ENCODE measurements around the gene ALKBH2.

The ALKBH2 gene

DNA sequence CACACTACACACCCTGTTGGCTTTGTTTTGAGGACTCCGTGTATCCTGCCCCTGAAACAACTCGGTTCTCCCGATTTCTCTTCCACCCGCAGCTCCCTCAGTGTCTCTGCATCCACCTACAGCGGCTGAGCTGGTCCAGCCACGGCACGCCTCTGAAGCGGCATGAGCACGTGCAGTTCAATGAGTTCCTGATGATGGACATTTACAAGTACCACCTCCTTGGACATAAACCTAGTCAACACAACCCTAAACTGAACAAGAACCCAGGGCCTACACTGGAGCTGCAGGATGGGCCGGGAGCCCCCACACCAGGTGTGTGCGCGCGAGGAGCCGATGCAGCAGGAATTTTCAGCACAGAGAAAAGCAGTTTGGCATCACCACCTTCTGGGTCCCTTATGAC lies 10.5 kb downstream of the ALKBH2 start:
- Histone ChIP-seq H4K20me1 (ENCODE audit: insufficient read depth, low read length, poor library complexity, severe bottlenecking) (no peaks in the 10 kb centered on the region), H3K9me3 (ENCODE audit: insufficient read depth, low read depth, low read length) (no peaks in the 10 kb centered on the region), H3K36me3 (ENCODE audit: insufficient read depth, low read length) (peaks cover 63% of the 10 kb centered on the region), H3K9me2 (replicated peaks; ENCODE audit: low read depth, low read length) (no peaks in the 10 kb centered on the region), H3K4me1 (ENCODE audit: insufficient read depth, low read length, poor library complexity, severe bottlenecking) (no peaks in the 10 kb centered on the region), H3K4me3 (ENCODE audit: low read length, poor library complexity, severe bottlenecking) (no peak overlapping the region), H3F3A (ENCODE audit: low read depth) (no peaks in the 10 kb centered on the region), H3K27me3 (ENCODE audit: insufficient read depth, low read length, poor library complexity, severe bottlenecking) (no peaks in the 10 kb centered on the region), H2AFZ (ENCODE audit: low read length) (no peak overlapping the region), H3K4me2 (ENCODE audit: low read depth, low read length, poor library complexity, severe bottlenecking) (no peak overlapping the region), H3K9ac (ENCODE audit: low read depth, low read length, poor library complexity, severe bottlenecking) (no peak overlapping the region), H3K79me2 (ENCODE audit: insufficient read depth, low read length) (no peaks in the 10 kb centered on the region)
- no peak for TF ChIP-seq EZH2phosphoT487 (IDR thresholded peaks at IDR 0.05; ENCODE audit: borderline replicate concordance)
- TF ChIP-seq, protein P1, sequence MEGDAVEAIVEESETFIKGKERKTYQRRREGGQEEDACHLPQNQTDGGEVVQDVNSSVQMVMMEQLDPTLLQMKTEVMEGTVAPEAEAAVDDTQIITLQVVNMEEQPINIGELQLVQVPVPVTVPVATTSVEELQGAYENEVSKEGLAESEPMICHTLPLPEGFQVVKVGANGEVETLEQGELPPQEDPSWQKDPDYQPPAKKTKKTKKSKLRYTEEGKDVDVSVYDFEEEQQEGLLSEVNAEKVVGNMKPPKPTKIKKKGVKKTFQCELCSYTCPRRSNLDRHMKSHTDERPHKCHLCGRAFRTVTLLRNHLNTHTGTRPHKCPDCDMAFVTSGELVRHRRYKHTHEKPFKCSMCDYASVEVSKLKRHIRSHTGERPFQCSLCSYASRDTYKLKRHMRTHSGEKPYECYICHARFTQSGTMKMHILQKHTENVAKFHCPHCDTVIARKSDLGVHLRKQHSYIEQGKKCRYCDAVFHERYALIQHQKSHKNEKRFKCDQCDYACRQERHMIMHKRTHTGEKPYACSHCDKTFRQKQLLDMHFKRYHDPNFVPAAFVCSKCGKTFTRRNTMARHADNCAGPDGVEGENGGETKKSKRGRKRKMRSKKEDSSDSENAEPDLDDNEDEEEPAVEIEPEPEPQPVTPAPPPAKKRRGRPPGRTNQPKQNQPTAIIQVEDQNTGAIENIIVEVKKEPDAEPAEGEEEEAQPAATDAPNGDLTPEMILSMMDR (conservative IDR thresholded peaks at IDR 0.05; ENCODE audit: low read length) = no peak

DNA sequence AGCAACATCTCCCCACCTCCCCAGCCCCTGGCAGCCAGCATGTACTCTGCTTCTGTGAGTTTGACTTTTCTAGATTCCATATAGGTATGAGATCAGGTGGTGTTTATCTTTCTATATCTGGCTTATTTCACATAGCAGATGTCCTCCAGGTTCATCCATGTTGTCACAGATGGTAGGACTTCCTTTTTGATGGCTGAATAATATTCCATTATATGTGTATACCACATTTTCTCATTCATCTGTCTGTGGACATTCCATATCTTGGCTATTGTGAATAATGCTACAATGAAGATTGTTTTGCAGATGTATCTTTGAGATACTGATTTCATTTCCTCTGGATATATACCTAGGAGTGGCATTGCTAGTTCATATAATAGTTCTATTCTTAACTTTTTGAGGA lies 18.4 kb downstream of the ALKBH2 start:
- Histone ChIP-seq H3K4me2 (ENCODE audit: low read depth, low read length, poor library complexity, severe bottlenecking) (no peak overlapping the region), H3K9ac (ENCODE audit: low read depth, low read length, poor library complexity, severe bottlenecking) (no peak overlapping the region), H3K4me1 (ENCODE audit: insufficient read depth, low read length, poor library complexity, severe bottlenecking) (no peaks in the 10 kb centered on the region), H3K4me3 (ENCODE audit: low read length, poor library complexity, severe bottlenecking) (no peak overlapping the region), H2AFZ (ENCODE audit: low read length) (no peak overlapping the region), H4K20me1 (ENCODE audit: insufficient read depth, low read length, poor library complexity, severe bottlenecking) (no peaks in the 10 kb centered on the region), H3K79me2 (ENCODE audit: insufficient read depth, low read length) (no peaks in the 10 kb centered on the region), H3K9me2 (replicated peaks; ENCODE audit: low read depth, low read length) (no peaks in the 10 kb centered on the region), H3K27me3 (ENCODE audit: insufficient read depth, low read length, poor library complexity, severe bottlenecking) (no peaks in the 10 kb centered on the region), H3F3A (ENCODE audit: low read depth) (no peaks in the 10 kb centered on the region), H3K36me3 (ENCODE audit: insufficient read depth, low read length) (peaks cover 18% of the 10 kb centered on the region), H3K9me3 (ENCODE audit: insufficient read depth, low read depth, low read length) (no peaks in the 10 kb centered on the region)
- no peak for TF ChIP-seq EZH2phosphoT487 (IDR thresholded peaks at IDR 0.05; ENCODE audit: borderline replicate concordance)
- TF ChIP-seq, protein P1 (conservative IDR thresholded peaks at IDR 0.05; ENCODE audit: low read length) = no peak

DNA sequence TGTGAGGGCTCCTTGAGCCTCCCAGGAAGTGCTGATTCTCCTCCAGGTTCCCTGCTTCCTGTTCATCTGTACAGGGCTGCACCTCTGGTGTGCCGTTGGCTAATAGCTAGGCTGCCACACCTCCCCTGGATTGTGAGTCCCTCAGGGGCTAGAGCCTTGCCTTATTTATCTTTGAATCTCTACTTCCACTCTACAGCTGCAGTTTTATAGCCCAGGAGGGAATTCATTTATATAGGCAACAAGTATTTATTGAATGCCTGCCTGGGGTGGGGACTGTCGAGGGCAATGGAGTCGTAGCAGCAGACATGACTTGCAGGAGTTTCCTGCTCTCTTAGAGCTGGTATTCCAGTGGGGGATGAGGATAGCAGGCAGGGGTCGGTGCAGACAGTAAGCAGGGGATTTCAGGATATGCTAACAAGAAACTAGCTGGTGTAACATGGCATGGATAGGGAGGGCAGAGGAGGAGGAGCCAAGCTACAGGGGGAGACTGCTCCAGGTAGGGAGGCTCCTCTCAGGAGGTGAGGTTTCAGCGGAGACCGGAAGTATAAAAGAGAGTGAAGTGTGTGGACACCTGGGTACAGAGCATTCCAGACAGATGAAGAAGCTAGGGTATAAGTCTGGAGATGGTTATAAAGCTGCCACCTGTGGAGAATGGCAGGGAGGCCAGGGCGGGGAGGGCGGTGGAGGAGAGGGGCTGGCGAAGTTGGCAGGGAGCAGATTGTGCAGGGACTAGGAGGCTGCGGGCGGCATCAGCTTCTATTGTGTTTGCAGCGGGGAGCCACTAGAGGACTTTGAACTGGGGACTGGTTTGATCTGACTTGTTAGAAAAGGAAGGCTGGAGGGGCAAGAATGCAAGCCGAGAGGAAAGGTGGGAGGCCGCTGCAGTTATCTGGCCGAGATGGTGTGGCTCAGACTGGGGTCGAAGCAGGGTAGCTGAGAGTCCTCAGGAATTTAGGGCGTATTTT lies 23.7 kb downstream of the ALKBH2 start:
- no peaks in the 10 kb centered on the region for H3K79me2 ChIP-seq (ENCODE audit: insufficient read depth, low read length)
- no peaks in the 10 kb centered on the region for H3K4me1 ChIP-seq (ENCODE audit: insufficient read depth, low read length, poor library complexity, severe bottlenecking)
- H4K20me1 ChIP-seq (ENCODE audit: insufficient read depth, low read length, poor library complexity, severe bottlenecking) = no peaks in the 10 kb centered on the region
- TF ChIP-seq, protein P1 (conservative IDR thresholded peaks at IDR 0.05; ENCODE audit: low read length) = no peak
- TF ChIP-seq EZH2phosphoT487 (IDR thresholded peaks at IDR 0.05; ENCODE audit: borderline replicate concordance) = no peak
- peaks cover 8% of the 10 kb centered on the region; the same call in 1 of the 2 replicates for H3K36me3 ChIP-seq (ENCODE audit: insufficient read depth, low read length)
- H2AFZ ChIP-seq (ENCODE audit: low read length) = no peak overlapping the region
- peak overlapping the region; percentile 26 for H3K4me2 ChIP-seq (ENCODE audit: low read depth, low read length, poor library complexity, severe bottlenecking)
- H3K9ac ChIP-seq (ENCODE audit: low read depth, low read length, poor library complexity, severe bottlenecking) = peak overlapping the region; percentile 42
- no peaks in the 10 kb centered on the region for H3F3A ChIP-seq (ENCODE audit: low read depth)
- H3K9me3 ChIP-seq (ENCODE audit: insufficient read depth, low read depth, low read length) = no peaks in the 10 kb centered on the region
- no peaks in the 10 kb centered on the region for H3K27me3 ChIP-seq (ENCODE audit: insufficient read depth, low read length, poor library complexity, severe bottlenecking)
- H3K9me2 ChIP-seq (replicated peaks; ENCODE audit: low read depth, low read length) = no peaks in the 10 kb centered on the region
- peak overlapping the region; percentile 39 for H3K4me3 ChIP-seq (ENCODE audit: low read length, poor library complexity, severe bottlenecking)
